GM18873 (cell line): Measurements from ENCODE around the gene FADS6.
"Not testable (repeated sequence)": the region's sequence is repeated elsewhere in the genome, so short reads cannot be mapped to it uniquely, and the experiment has no call there.

ENCODE experiments used
- ATAC-seq: cut with Tn5 transposase; IDR thresholded peaks from one replicate; pipeline ENCODE4 v1.9.1; 2021; ENCODE audit warnings: mild to moderate bottlenecking, moderate library complexity, moderate number of reproducible peaks; ENCODE audit not compliant: unreplicated experiment, low FRiP score

FADS6 gene

GRCh38 chr17:74870512-74870911, 22.9 kb downstream of the FADS6 start:
- ATAC-seq = no peak

- ATAC-seq = not testable (repeated sequence)
Measured at GRCh38 chr17:74870028-74870427, 23.4 kb downstream of the FADS6 start.

GRCh38 chr17:74868908-74869255, 24.6 kb downstream of the FADS6 start:
- ATAC-seq = no peak

- no peak for ATAC-seq
Measured at GRCh38 chr17:74868251-74868907, 25.1 kb downstream of the FADS6 start.

DNA sequence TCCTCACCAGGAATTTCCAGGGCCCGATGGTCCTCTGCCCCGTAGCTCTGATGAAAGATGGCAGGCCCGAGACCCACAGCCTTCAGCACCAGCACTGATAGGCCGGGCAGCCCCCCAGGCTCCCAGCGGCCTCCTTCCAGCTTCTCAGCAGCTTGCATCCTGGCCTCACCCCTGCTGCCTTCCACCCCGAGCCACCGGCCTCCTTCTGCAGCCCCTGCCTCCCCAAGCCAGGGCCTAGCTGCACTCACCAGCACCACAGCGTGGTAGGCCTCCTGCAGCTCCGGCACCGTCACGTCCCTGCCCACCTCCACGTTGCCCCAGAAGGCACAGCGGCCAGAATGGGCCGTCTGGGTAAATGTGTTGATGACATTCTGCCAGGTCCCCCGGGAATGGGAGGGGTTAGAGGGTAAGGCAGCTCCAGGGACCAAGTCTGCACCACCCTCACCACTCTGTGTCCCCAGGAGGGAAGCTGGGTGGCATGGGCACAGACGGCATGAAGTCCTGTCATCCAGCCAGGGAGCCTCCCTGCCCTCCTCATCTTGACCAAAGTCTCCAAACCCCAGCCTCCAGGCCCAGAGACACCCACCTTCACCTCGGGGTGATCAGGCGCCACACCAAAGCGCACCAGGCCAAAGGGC, 27.1 kb downstream of the FADS6 start:
- no peak for ATAC-seq

DNA sequence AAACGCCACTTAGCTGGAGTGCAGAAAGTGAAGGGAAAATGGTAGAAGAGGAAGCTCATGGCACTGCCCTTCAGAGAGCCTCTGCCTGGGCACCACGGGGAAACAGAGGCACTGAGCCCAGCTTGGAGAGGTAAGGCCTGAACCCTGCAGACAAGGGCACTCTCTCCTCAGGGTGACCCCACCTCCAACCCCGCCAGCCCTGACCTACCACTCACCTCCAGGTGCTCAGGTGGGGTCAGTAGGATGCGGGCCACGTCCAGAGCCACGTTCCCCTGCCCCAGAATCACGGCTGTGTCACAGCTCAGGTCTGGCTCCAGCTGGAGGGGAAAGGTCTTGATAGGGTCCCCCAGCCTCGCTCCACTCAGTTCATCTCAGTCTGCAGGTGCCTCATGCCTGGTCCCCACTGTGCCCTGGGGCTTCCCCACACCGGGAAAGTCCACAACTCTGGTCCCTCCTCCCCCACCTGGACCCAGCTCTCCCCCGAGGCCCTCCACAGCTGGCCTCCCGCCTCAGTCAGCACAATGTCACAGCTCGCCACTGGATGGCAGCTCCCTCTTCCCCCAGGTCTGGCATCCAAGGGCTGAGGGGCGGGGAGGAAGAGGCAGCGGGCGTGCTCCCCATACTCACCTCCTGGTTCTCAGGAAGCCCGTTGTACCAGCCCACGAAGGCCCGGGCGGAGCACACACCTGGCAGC, 27.8 kb downstream of the FADS6 start:
- ATAC-seq = no peak

DNA sequence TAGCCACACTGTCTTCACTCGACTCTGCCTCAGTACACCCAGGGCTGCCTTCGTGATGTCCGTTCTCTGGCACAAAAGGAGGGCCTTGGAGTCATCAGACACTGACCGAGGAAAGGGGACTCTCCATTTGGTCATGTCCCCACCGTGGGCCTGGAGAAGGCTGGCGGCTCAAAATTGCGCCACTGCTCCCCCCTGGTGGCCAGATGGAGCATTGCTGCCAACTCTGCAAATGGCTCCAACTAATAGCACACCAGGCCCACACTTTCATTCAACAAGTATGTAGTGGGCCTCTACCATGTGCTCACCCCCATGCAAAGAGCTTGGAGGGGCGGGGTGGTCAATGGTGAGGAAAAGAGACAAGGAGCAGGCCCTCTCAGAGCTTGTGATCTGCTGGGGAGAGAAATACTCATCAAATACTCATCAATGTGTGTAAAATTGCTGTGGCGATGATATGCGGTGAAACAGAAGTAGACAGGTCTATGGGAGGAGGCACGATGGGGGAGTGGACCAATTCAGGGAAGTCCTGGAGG, 28.5 kb downstream of the FADS6 start:
- no peak for ATAC-seq

DNA sequence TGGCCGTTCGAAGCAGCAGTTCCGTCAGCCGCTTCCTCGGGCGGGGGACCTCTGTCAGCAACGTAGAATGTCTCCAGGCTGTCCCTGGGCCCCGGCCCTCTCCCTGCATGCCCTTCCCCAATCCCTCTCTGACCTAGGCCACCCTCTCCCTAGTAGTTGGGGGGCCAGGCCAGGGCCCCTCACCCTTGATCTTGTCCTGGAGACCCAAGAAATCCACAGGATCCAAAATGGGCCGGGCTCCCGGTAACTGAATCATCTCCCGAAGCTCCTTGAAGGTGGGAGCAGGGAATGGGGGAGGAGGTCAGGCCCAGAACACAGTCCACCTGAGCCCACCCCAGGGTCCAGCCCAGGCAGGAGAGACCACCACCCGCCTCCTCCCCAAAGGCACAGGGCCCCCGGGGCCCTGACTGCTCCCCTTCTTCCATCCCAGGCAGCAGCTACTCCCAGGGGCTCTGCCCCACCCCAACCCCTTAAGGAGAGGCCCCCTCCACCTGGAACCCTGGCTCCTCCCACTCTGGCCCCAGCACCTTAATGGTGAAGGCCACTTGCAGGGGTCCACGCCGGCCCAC, 29.1 kb downstream of the FADS6 start:
- no peak for ATAC-seq

GRCh38 chr17:74863420-74864296, 29.8 kb downstream of the FADS6 start:
- ATAC-seq = no peak

DNA sequence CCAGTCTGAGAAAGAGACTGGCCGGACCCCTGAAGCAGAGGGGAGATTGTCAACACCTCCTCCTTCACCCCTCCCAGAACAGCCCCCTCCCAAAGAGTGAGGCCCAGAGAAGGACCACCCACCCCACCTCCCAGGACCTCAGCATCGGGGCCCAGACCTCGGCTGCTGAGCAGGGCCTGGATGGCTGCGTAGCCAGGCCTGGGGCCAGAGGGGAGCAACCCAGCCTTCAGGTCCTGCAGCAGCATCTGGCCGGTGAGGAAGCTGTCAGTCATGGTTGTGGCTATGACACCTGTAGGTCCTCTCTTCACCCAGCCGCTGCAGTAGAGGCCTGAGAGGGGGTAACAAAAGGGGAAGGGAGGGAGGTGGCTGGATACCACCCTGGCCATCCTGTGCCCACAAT, 30.5 kb downstream of the FADS6 start:
- no peak for ATAC-seq

DNA sequence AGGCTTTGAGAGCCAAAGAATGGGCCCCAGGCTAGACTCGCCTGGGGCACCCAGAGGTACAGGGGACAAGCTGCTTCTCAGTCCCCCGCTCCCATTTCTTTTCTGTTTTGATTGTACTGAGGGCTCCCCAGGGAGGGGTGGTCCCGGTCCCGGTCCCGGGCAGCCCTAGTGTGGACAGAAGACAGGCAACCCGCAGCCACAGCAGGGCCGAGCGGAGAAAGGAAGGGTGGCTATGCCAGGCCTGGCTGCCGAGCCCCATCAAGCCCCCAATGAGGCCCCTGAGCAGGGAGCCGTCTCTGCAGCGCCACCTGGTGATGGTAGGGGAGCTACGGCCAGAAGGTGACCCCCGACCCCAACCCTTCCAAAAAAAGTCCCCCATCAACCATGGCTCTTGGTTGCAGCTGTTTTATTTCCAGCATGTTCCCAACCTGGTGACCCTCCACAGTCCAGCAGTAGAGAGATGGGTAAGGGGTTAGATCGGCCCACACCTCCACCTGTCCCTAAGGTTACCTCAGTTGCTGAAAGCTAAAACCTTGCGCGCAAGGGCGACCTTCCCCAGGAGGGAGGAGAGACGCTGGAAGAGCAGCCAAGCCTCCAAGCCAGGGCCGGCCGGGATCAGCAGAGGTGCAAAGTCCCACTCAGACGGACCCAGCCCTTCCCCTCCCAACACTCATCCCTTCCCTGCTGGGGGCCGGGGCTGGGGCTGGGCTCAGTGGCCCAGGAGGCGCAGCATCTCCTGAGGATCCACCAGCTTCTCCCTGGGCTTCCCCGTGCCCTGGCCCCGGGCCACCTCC, 31.1 kb downstream of the FADS6 start:
- no peak for ATAC-seq

DNA sequence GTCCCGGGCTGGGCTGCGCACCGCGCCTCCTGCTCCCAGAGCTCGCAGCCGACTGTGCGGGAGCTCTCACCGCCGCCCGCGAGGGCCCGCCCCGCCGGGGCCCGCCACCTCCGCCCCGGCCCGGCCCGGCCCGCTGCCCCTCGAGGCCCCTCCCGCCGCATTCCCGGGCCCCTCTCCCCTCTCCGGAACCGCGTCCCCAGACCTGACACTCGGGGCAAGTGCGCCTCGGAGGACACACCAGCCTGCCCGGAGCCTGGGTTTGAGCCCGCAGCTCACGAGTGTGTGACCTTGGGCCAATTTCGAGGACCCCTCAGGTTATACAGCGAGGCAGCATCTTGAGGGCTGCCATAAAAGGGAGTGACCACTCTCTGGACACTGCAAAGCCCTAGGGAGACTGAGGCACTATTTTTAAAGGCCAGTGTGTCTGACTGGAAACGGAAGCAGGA, 31.7 kb downstream of the FADS6 start:
- ATAC-seq = no peak

GRCh38 chr17:74860872-74861661, 32.4 kb downstream of the FADS6 start:
- ATAC-seq = no peak

- no peak for ATAC-seq
Measured at GRCh38 chr17:74860229-74860871, 33.1 kb downstream of the FADS6 start.

GRCh38 chr17:74859459-74860228, 33.8 kb downstream of the FADS6 start, which contains the start of gene GRIN2C:
Gene GRIN2C (minus strand): TSS chr17:74859885. CDS start chr17:74855092, 4,793 bp downstream.
- ATAC-seq = no peak

GRCh38 chr17:74858672-74859458, 34.6 kb downstream of the FADS6 start:
- no peak for ATAC-seq

DNA sequence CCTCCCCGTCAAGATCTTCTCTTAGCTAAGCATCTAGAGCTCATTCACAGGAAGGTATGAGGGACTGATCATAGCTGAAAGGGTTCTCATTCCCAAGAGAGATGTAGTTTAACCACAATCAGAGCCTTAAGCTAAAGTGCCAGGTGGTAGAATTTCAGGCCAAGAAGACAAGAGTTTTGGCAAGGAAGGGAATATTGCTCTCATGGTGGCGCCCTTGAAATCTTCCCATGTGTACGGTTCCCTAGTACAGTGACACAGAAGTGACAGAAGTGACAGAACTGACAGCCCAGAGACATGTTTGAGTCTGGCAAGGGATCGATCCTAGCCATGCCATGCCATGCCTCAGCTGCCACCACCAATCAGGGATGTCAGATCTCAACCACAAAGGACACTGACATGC, 36.2 kb downstream of the FADS6 start:
- no peak for ATAC-seq
